GM18951 (cell line): ENCODE results near the gene SERTAD2.

Experiments
- POLR2A ChIP-seq: IDR thresholded peaks from 4 replicates; pipeline ENCODE4 v1.6.1; 2011; ENCODE audit warnings: mild to moderate bottlenecking; ENCODE audit not compliant: insufficient read length, insufficient read depth; ENCODE audit errors: extremely low read depth
- in situ Hi-C: fragments of 300-500 bp; cut with MboI; formaldehyde crosslinking; loops from one replicate; pipeline ENCODE4 v1.12.0; 2022; ENCODE audit warnings: low sequenced_read_pairs, mixed read lengths, inconsistent platforms; ENCODE audit not compliant: unreplicated experiment

SERTAD2 gene

GRCh38 chr2:64626963-64627760, 26.6 kb downstream of the SERTAD2 start:
- in situ Hi-C loops = loop anchor here (25.0 kb wide), 1 partner anchor 410 kb away; no protein-coding TSS in a partner anchor
- no peak for TF ChIP-seq POLR2A

GRCh38 chr2:64626146-64626809, 27.4 kb downstream of the SERTAD2 start:
- in situ Hi-C loops = loop anchor here (25.0 kb wide), 1 partner anchor 411 kb away; no protein-coding TSS in a partner anchor

GRCh38 chr2:64625299-64626145, 28.2 kb downstream of the SERTAD2 start:
- TF ChIP-seq POLR2A = no peak
- in situ Hi-C loops = loop anchor here (25.0 kb wide), 1 partner anchor 412 kb away; no protein-coding TSS in a partner anchor

More at GRCh38 chr2:64626146-64626809, 27.4 kb downstream of the SERTAD2 start:
- TF ChIP-seq POLR2A = no peak

GRCh38 chr2:64624862-64625261, 28.9 kb downstream of the SERTAD2 start:
- in situ Hi-C loops = loop anchor here (25.0 kb wide), 1 partner anchor 412 kb away; no protein-coding TSS in a partner anchor
- TF ChIP-seq POLR2A = no peak

GRCh38 chr2:64624108-64624610, 29.6 kb downstream of the SERTAD2 start:
- in situ Hi-C loops = no loop called here
- TF ChIP-seq POLR2A = no peak

GRCh38 chr2:64623242-64623850, 30.4 kb downstream of the SERTAD2 start:
- in situ Hi-C loops = no loop called here
- no peak for TF ChIP-seq POLR2A

- no peak for TF ChIP-seq POLR2A
- in situ Hi-C loops = no loop called here
These were observed 31.1 kb downstream of the SERTAD2 start for GRCh38 chr2:64622443-64623241.

GRCh38 chr2:64620661-64621060, 33.1 kb downstream of the SERTAD2 start:
- no peak for TF ChIP-seq POLR2A
- in situ Hi-C loops = no loop called here

GRCh38 chr2:64617631-64618151, 36.0 kb downstream of the SERTAD2 start:
- TF ChIP-seq POLR2A = no peak
- in situ Hi-C loops = no loop called here

GRCh38 chr2:64615844-64616536, 37.7 kb downstream of the SERTAD2 start:
- in situ Hi-C loops = no loop called here
- no peak for TF ChIP-seq POLR2A

- in situ Hi-C loops = no loop called here
- TF ChIP-seq POLR2A = no peak
These were observed 38.4 kb downstream of the SERTAD2 start for GRCh38 chr2:64615192-64615763.
